HEK293 (cell line): ENCODE data around the gene SRRM2.

ENCODE experiments used
- CTCF ChIP-seq: fragments of 450-650 bp; formaldehyde crosslinking; IDR thresholded peaks from 2 replicates; pipeline ENCODE4 v1.5.1; 2016; ENCODE audit warnings: missing biosample characterization, missing genetic modification characterization
- KLF16 ChIP-seq: fragments of 450-650 bp; formaldehyde crosslinking; IDR thresholded peaks from 2 replicates; pipeline ENCODE4 v1.5.1; 2017; ENCODE audit warnings: missing biosample characterization, missing genetic modification characterization

DNA sequence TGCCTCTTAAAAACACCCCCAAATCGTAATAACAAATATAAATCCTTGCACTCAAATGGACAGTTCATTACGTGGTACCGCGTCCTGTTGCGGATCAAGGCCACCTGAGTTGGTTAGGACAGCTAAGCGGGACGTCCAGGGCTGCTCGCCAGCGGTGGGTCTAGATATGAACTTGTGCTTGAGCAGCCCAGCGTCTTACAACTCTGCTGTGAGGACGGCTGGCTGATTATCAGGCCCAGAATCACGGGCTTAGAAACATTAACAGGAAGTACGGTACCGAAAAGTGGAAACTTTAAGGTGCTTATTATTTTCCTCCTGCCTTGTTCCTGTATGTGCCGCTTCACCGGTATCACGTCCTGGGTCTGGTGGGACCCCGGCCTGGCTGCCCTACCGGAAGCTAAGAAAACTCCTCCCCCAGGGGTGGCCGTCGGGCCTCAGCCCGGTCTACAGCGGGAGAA, 832 bp upstream of the SRRM2 start:
- no peak for TF ChIP-seq KLF16 (tag by site-specific recombination)
- TF ChIP-seq CTCF (tag by site-specific recombination), result no peak
